Brain microvascular endothelial cell (primary cell): ENCODE measurements around the gene POP5.

Experiments
- DNase-seq: peaks from one replicate; pipeline ENCODE4 v3.0.0-alpha.2; 2020
- H3K27ac ChIP-seq: fragments of 250-450 bp; sonication (Bioruptor Pico); 2 replicates; pipeline ENCODE4 v1.5.1; 2020; ENCODE audit warnings: mild to moderate bottlenecking, moderate library complexity
- H3K27me3 ChIP-seq: fragments of 250-450 bp; sonication (Bioruptor Pico); replicated peaks from 2 replicates; pipeline ENCODE4 v1.5.1; 2020; ENCODE audit warnings: mild to moderate bottlenecking
- H3K36me3 ChIP-seq: fragments of 250-450 bp; sonication (Bioruptor Pico); replicated peaks from 2 replicates; pipeline ENCODE4 v1.5.1; 2020; ENCODE audit warnings: mild to moderate bottlenecking
- H3K4me3 ChIP-seq: 2 replicates; pipeline ENCODE4 v1.5.1; 2011; ENCODE audit warnings: low read depth, mild to moderate bottlenecking, control low read depth, low read length, moderate library complexity
- CTCF ChIP-seq: IDR thresholded peaks from 2 replicates; pipeline ENCODE4 v1.5.1; 2011; ENCODE audit warnings: low read depth, mild to moderate bottlenecking, moderate library complexity, low read length, control low read depth, inconsistent platforms; ENCODE audit errors: missing control alignments
- in situ Hi-C: cut with HindIII; loops from 2 replicates; pipeline ENCODE4 v1.10.0; 2017; ENCODE audit warnings: low sequenced_read_pairs, low pct_ligation_motif_present

The POP5 gene

GRCh38 chr12:120584343-120585149 lies 3.3 kb upstream of the POP5 start:
- H3K4me3 ChIP-seq = peak overlapping the region; percentile 30
- peak; percentile 46 for TF ChIP-seq CTCF
- H3K27ac ChIP-seq = no peak overlapping the region
- DNase-seq = no peak
- peaks cover 2% of the 10 kb centered on the region for H3K36me3 ChIP-seq
- in situ Hi-C loops = no loop called here
- H3K27me3 ChIP-seq = no peaks in the 10 kb centered on the region

DNA sequence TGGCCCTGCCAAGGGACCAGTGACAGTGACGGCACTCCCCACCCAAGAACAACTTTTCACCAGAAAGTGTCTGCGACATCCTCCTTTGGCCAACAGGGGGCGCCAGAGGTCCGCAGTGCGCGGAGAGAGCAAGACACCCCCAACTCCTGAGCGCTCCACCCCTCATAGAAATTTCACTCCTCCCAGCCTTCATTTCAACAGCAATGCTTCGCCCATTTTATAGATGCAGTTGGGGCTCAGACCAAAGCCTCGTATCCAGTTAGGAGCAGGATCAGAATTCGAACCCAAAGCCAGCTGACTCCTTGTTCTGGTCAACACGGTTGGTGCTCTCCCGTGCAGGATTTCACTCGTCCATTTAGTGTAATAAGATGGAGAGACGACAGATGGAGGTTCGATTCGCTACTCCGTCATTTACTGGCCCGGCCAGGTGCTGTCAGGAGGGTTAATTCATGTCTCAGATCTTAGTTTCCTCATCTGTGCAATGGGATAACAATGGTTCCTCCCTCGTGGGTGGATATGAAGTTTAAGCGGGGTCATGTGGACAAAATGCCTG lies 2.4 kb upstream of the POP5 start:
- Histone ChIP-seq H3K27ac (no peak overlapping the region), H3K36me3 (peaks cover 9% of the 10 kb centered on the region), H3K27me3 (no peaks in the 10 kb centered on the region), H3K4me3 (peak overlapping the region; percentile 12)
- TF ChIP-seq CTCF = peak; percentile 92
- in situ Hi-C loops = no loop called here
- DNase-seq = peak; percentile 36

DNA sequence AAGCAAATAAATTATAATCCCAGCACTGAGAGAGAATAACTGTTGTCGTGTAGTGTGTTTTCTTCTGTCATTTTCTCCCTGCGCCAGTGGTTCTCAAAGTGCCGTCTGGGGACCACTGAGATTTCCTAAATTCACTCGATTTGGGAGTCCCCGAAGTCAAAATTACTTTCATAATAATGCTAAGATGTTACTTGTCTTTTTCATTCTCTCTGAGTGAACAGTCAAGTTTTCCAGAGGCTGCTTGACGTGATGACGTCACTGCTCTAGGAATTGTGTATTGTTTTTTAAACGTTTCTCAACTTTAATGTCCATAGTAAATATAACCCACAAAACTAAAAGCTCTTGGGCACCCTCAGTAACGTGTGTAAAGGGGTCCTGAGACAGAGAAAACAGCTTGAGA lies 796 bp upstream of the POP5 start:
- Histone ChIP-seq H3K36me3 (peaks cover 25% of the 10 kb centered on the region), H3K27ac (no peak overlapping the region), H3K4me3 (peak overlapping the region; percentile 98), H3K27me3 (no peaks in the 10 kb centered on the region)
- no peak for DNase-seq
- no peak for TF ChIP-seq CTCF
- in situ Hi-C loops = no loop called here

GRCh38 chr12:120579179-120579578 lies 2.0 kb downstream of the POP5 start:
- H3K36me3 ChIP-seq = peaks cover 52% of the 10 kb centered on the region
- H3K27ac ChIP-seq = no peak overlapping the region

DNA sequence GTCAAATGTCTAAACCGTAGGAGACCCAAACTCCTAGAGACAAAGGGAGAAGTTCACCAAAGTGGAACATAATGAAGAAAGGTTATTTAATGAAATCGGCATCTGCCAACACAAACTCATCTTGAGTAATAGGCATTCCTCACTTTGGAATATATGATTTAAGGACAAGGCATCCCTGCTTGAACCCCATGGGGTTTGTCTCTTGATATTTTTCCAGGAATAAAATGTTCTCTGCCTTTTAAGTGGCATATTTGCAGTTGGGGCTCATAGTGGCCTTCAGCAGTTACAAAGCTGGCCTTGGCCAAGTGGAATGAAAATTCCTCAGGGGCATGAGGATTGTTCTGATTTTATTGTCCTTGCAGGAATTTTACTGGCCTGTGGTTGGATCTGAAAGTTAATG lies 7.1 kb downstream of the POP5 start:
- Histone ChIP-seq H3K4me3 (no peak overlapping the region), H3K27ac (no peak overlapping the region), H3K36me3 (peaks cover 84% of the 10 kb centered on the region), H3K27me3 (no peaks in the 10 kb centered on the region)
- in situ Hi-C loops = no loop called here
- no peak for DNase-seq
- TF ChIP-seq CTCF = no peak

More at GRCh38 chr12:120579179-120579578, 2.0 kb downstream of the POP5 start:
- no peak for TF ChIP-seq CTCF
- Histone ChIP-seq H3K4me3 (no peak overlapping the region), H3K27me3 (no peaks in the 10 kb centered on the region)
- in situ Hi-C loops = no loop called here
- DNase-seq = no peak

DNA sequence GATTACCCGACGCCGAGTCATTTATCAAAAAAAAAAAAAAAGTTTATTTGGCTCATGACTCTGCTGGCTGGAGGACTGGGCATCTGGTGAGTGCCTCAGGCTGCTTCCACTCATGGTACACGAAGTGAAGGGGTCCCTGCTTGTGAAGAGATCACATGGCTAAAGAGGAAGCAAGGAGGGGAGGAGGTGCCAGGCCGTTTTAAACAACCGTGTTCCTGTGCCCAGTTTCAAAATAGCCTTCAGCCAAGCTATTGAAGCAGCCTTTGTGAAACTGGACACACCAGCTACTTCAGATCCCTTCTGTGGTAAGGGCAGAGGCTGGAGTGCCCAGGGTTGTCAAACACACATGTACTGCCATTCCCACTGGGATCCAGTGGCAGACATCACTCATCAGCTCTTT lies 7.6 kb downstream of the POP5 start:
- no peaks in the 10 kb centered on the region for H3K27me3 ChIP-seq
- no peak overlapping the region for H3K27ac ChIP-seq
- in situ Hi-C loops = no loop called here
- no peak for DNase-seq
- H3K36me3 ChIP-seq = peaks cover 87% of the 10 kb centered on the region
- no peak overlapping the region for H3K4me3 ChIP-seq
- no peak for TF ChIP-seq CTCF
